ENCODE measurements around the gene FBP2. TPM values are rescaled to one million over a fixed set of nuclear protein-coding genes. Genes with fewer than 3 reads are reported as not detected.

Gene FBP2
- total and polyA plus RNA-seq, 2 of the 8 experiments (the other 6 are each of a cell fraction or from before 2014, with no cell fraction given), result not detected

DNA sequence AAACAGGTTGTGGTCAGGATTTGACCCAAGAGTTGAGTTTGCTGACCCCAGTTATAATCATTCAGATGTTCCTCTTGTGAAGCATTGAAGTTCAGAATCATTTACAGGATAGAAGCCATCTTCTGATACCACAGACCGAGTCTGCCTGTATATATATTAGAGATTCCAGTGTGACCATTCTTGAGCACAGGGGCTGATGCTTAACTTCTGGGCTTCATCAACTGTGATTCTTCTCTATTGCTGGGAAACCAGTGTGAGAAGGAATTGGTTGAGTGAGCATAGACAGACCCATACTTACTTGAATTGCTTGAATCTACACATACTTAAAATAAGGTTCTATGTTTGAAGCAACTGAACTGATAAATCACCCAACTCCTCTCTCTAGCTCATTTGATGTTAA lies 66.7 kb downstream of the FBP2 start:
- Histone ChIP-seq H3K4me2 (ENCODE audit: insufficient read depth in 1 of 2, low read depth in 2 of 2, low read length in 2 of 2) (no peak overlapping the region), H3K36me3 (ENCODE audit: control insufficient read depth in 2 of 4, insufficient read depth in 4 of 4, low read length in 3 of 4) (no peaks in the 10 kb centered on the region), H3K79me1 (ENCODE audit: low read depth, low read length) (no peaks in the 10 kb centered on the region), H2AK5ac (ENCODE audit: low read depth, low read length) (no peak overlapping the region), H3K27ac (ENCODE audit: low read depth, low read length) (no peak overlapping the region), H2AFZ (ENCODE audit: low read length) (no peak overlapping the region), H4K5ac (ENCODE audit: insufficient read length, low read depth, low read length) (no peak overlapping the region), H3K9ac (replicated peaks in 1 of 4; ENCODE audit: extremely low read depth in 1 of 4, low read depth in 3 of 4, low read length in 3 of 4) (no peak overlapping the region), H3K27me3 (replicated peaks in 1 of 4; ENCODE audit: control insufficient read depth in 3 of 4, extremely low read depth in 1 of 4, insufficient read depth in 3 of 4, low read length in 3 of 4) (no peaks in the 10 kb centered on the region), H4K8ac (ENCODE audit: extremely low read depth, insufficient read depth, low read length) (no peak overlapping the region), H2BK20ac (ENCODE audit: low read length) (no peak overlapping the region), H3K14ac (ENCODE audit: insufficient read length) (no peak overlapping the region), H2BK5ac (ENCODE audit: low read depth, low read length) (no peak overlapping the region), H2BK15ac (ENCODE audit: low read length) (no peak overlapping the region), H3K23me2 (ENCODE audit: low read depth, low read length) (no peaks in the 10 kb centered on the region), H3K4ac (replicated peaks; ENCODE audit: insufficient read length, low read depth, low read length) (no peak overlapping the region), H3K79me2 (ENCODE audit: control insufficient read depth in 1 of 2, insufficient read depth in 2 of 2, low read length in 2 of 2) (no peaks in the 10 kb centered on the region), H3K4me3 (ENCODE audit: extremely low read depth in 1 of 4, insufficient read depth in 2 of 4, low read depth in 3 of 4, low read length in 4 of 4) (no peak overlapping the region), H2BK120ac (replicated peaks; ENCODE audit: low read depth, low read length) (no peak overlapping the region), H4K91ac (replicated peaks; ENCODE audit: insufficient read length, low read length) (no peak overlapping the region), H3K4me1 (replicated peaks in 1 of 4; ENCODE audit: control insufficient read depth in 3 of 4, insufficient read depth in 4 of 4, low read length in 3 of 4) (no peaks in the 10 kb centered on the region), H3K23ac (ENCODE audit: insufficient read length) (no peak overlapping the region), H3K18ac (ENCODE audit: extremely low read depth, low read length) (no peak overlapping the region), H3K9me3 (ENCODE audit: insufficient read depth in 2 of 2, low read depth in 1 of 2, low read length in 1 of 2) (no peaks in the 10 kb centered on the region), H3K56ac (replicated peaks; ENCODE audit: insufficient read length, low read depth, low read length) (no peak overlapping the region), H2BK12ac (ENCODE audit: low read depth, low read length) (no peak overlapping the region), H4K20me1 (replicated peaks in 1 of 2; ENCODE audit: control insufficient read depth in 1 of 2, insufficient read depth in 2 of 2, low read length in 2 of 2) (no peaks in the 10 kb centered on the region)
- 90% methylated on average over 1 of the region's 1 CpG; no CpG with 5 or more reads in 1 of the 2 experiments for WGBS, 2 experiments (ENCODE audit: extremely low coverage in 1 of 2, insufficient coverage in 1 of 2, insufficient read length in 1 of 2, insufficient replicate concordance in 2 of 2, low coverage in 1 of 2, low lambda C conversion rate in 2 of 2, missing lambda C conversion rate in 1 of 2)
- ChIA-PET POLR2A (ENCODE audit: partially characterized antibody) (interaction anchor here (0.6 kb wide), 1 partner anchor 43 kb away, joined by 4 read pairs; no protein-coding TSS in a partner anchor), CTCF (ENCODE audit: partially characterized antibody) (no interaction called here)
- FAIRE-seq (no peak), DNase-seq (ENCODE audit: low read depth in 1 of 2, low spot score in 2 of 2) (no peak)
- TF ChIP-seq BACH1 (IDR thresholded peaks at IDR 0.05; ENCODE audit: low read length), result no peak
- no peak for TF ChIP-seq MAFK (IDR thresholded peaks at IDR 0.05; ENCODE audit: low read depth, low read length)
- TF ChIP-seq, protein P1, sequence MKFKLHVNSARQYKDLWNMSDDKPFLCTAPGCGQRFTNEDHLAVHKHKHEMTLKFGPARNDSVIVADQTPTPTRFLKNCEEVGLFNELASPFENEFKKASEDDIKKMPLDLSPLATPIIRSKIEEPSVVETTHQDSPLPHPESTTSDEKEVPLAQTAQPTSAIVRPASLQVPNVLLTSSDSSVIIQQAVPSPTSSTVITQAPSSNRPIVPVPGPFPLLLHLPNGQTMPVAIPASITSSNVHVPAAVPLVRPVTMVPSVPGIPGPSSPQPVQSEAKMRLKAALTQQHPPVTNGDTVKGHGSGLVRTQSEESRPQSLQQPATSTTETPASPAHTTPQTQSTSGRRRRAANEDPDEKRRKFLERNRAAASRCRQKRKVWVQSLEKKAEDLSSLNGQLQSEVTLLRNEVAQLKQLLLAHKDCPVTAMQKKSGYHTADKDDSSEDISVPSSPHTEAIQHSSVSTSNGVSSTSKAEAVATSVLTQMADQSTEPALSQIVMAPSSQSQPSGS (IDR thresholded peaks at IDR 0.05; ENCODE audit: low read length), result no peak
- no peak for TF ChIP-seq CREB1 (IDR thresholded peaks at IDR 0.05)
- no peak for TF ChIP-seq PHF8 (conservative IDR thresholded peaks at IDR 0.05; ENCODE audit: low read depth, low read length)
- no peak for TF ChIP-seq TEAD4 (IDR thresholded peaks at IDR 0.05; ENCODE audit: low read depth, low read length)

Data from H1 (cell line).